HPDE6-E6E7 (cell line): Measurements from ENCODE around the gene SZRD1.

Experiments
- DNase-seq: peaks from one replicate; pipeline ENCODE4 v3.0.0; 2011; ENCODE audit warnings: missing footprints; ENCODE audit errors: extremely low spot score

Gene SZRD1

DNA sequence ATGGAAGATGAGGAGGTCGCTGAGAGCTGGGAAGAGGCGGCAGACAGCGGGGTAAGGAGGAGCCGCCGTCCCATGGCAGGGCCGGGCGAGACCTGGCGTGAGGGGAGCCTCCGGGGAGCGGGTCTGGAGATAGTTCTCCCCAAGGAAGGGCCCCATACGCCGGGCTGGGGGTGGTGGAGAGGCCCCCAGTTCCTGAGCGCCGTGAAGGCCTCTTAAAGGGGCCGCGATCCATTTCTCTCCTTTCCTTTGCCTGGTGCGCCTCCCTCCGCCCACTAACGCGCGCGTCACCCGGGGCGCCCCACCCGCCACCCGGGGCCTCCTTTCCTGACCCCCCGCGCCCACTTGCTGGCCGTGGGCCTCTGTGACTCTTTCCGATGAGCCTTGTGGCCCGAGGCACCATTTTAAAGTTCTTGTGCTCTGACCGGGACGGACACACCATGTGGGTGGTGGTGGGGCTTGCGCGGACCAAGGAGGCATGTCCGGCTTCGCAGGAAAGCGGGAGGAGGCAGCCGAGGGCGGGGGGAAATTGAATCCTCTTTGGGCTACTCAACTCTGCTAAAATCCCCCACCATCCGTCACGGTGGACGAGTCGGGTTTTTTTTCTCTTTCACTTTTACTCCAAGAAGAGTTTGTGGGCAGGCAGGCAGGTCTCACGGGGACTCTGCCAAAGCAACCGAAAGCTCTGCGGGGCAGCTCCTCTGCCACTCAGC is 371 bp downstream of the SZRD1 start:
- DNase-seq = peak; percentile 60

DNA sequence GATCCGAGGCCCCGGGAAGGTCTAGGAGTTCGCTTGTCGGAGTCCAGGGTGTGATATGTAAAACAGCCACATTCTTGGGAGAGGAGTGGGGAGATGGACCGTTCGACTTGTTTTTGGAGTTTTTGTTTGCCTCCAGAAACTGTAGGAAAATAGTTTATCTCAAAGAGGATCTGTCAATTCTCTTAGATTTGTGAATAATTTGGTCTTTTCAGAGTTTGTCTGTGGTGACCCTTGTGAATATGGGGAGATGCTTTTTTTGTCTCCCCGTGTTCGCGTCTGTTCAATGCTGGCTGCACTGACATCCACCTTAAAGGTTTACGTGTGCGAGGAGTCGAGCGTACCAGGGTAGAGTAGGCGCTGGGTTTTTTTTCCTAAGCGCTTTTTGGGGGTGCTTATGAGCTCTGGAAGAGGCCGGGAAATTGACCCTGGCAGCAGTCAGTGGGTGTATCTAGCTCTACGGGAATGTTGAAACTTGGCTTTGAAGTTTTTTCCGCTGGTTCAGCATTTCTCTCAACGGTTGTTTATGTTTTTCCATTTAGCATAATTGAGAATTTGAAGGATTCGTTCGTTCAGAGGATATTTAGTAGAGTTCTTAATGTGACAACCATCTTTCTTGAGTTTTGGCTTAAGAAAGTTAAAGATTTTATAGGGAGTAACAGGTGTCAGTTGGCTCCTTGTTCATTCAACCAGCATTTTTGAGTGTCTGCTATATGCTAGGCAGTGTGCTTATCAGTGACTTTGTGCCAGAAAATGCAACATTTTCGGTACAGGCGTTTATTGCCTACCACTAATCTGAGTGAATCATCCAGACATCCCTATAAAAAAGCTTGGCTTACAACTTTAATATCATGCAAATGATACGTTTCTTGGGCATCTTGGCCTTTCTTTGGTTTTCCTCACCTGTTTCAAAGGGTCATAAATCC is 1.2 kb downstream of the SZRD1 start:
- DNase-seq = no peak

DNA sequence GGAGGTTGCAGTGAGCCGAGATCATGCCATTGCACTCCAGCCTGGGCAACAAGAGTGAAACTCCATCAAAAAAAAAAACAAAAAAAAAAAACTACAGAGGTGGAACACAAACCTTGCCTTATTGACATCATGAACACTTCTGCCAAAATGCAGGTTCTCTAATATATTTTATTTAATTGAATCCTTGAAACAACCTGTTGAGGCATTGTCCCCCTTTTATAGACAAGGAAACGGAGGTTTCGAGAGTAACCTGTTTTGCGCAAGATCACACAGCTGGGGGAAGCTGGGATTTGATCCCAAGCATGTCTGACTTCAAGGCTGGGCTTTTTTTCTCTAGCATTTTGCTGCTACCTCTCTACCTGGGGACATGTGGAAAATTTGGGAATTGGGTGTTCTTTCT is 2.8 kb downstream of the SZRD1 start:
- no peak for DNase-seq

DNA sequence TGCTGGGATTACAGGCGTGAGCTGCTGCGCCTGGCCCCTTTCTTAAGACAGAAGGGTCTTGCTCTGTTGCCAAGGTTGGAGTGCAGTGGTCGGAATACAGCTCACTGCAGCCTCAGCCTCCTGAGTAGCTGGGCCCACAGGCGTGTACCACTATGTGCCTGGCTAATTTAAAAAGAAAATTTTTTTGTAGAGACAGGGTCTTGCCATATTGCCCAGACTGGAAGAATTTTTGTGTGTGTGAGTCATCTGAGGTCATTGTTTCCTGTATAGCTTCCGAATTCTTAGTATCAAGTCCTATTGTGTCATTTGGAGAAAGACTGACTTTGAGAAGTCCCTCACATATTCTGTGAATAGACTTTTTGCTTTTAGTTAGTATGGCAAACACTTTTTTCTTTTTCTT is 4.7 kb downstream of the SZRD1 start:
- no peak for DNase-seq

DNA sequence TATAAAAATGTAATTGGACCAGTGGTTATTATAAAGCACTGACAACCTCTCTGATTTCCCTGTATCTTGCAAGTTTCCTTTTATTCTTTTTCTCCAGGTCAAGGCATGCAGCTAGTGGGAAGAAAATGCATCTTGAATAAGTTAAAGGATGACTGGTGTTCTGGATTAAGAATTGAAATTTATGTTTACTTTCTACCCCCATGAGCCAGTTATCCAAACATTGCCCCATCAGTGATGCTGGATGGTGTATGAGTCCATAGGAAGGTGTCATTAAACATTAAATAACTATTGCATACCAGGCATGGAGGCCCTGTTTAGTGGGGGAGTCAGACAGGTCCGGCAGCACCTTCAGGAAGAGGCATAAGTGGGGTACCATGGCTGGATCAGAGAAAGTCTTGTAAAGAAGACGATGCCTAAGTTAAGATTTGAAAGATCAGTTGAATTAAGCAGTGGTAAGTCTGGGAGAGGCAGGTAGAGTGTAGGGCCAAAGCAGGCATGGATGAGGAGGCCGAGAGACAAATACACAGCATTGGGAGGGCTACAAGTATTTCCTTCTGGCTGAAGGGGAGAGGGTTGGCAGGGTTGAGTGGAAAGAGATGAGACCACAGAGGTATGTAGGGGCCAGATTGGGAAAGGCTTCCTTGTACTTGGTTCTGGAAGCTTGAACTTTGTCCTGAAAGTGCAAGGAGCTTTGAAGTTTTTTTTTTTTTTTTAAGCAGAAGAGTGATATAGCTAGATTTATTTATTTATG is 5.7 kb downstream of the SZRD1 start:
- DNase-seq = no peak

DNA sequence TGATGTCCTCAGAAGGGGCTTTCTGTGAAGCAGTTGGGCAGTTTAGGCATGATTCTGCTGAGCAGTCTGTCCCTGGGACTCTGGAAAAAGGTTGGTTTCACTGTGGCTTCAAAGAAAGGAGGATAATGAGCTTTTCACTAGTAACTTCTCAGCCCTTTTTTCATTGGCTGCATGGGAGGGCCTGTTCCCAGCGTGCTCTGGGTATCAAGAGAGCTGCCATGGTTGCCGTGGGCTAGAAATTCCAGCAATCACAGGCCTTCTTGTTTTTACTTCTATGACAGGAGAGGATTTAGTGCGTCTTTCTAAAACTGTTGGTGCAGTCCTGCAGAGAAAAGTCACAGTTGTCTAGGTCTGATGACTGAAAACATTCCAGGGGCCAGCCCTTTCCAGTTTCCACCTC is 7.2 kb downstream of the SZRD1 start:
- DNase-seq = no peak

DNA sequence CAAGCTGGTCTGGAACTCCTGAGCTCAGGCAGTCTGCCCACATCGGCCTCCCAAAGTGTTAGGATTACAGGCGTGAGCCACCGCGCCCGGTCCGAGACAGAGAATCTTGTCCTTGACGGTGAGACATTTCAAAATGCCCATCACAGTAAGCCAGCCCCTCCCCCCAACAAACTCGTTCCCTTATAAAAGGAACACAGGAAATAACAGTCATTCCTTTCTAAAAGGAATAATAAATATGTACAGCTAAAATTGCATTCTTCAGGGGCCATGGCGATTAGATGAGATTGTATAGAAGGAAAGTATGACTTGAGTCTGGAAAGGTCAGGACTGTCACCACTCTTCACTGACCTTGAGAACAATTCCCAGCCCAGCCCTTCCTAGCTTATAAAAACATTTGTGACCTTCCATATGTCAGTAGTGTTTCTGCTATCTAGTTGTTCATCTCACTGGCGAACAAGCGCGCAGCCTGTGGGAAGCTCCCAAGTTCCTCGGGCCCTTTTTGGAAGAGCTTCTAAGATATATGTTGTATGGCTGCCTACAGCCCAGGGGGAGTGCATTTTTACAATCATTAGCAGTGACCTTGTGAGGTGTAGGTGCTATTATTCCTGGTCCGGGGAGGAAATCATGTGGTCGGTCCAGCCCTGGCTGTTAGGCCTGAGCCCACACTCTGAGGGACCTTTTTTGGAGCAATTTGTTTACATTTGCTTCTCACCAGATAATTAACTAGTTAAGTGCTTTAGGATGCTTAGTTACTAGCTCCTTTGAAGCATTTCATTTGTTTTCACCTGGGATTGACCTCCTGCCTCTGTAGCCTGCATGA is 8.7 kb downstream of the SZRD1 start:
- DNase-seq = no peak

DNA sequence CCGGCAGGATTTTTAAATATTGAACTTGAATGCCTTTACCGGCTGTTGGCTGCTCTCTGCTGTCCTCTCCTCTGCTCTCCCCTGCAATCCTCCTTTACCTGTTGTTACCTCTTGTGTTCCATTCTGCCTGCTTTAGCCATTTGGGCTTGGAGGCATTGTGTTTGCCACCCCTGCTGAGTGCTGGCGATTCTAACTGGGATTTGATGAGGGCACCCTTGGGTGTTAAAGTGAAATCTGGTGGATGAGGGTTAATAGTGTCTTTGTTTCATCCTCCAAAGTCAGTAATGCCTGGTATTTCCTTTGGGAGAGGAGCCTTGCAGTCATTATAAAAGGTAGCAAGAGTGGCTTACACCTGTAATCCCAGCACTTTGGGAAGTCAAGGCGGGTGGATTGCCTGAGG is 9.9 kb downstream of the SZRD1 start:
- no peak for DNase-seq

DNA sequence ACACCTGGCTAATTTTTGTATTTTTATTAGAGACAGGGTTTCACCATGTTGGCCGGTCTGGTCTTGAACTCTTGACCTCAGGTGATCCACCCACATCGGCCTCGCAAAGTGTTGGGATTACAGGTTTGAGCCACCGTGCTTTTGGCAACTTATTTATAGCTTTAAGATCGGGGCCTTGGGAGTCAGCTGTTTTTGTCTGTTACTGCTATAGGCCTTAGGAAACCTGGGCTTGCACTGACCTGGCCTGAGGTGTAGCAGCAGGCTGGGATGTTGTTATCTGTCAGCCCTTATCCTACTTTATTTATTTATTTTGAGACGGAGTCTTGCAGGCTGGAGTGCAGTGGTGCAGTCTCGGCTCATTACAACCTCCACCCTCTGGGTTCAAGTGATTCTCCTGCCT is 11.4 kb downstream of the SZRD1 start:
- no peak for DNase-seq

DNA sequence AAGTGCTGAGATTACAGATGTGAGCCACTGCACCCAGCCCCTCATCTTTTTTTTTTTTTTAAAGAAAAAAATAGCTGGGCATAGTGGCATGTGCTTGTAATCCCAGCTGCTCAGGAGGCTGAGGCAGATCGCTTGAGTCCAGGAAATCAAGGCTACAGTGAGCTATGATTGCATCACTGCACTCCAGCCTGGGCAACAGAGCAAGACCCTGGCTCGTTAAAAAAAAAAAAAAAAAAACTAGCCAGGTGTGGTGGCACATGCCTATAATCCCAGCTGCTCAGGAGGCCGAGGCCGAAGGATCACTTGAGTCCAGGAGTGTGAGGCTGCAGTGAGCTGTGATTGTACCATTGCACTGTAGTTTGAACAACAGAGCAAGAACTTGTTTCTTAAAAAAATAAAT is 13.8 kb downstream of the SZRD1 start:
- no peak for DNase-seq

DNA sequence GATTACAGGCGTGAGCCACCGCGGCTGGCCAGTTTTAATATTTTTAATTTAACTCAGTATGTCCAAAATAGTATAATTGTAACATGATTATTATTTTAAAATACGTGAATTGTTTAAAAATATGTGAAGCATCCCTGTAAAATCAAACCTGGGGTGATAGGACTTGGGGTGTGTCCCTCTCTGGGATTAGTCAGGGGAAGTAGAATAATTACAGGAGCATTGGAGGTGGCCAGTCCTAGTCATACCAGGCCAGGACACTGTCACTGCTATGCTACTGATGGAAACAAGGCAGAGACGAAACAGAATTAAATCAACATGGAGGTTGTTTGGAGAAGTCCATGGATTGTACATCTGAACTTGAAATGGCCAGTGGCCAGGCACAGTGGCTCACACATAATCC is 16.8 kb downstream of the SZRD1 start:
- DNase-seq = no peak

DNA sequence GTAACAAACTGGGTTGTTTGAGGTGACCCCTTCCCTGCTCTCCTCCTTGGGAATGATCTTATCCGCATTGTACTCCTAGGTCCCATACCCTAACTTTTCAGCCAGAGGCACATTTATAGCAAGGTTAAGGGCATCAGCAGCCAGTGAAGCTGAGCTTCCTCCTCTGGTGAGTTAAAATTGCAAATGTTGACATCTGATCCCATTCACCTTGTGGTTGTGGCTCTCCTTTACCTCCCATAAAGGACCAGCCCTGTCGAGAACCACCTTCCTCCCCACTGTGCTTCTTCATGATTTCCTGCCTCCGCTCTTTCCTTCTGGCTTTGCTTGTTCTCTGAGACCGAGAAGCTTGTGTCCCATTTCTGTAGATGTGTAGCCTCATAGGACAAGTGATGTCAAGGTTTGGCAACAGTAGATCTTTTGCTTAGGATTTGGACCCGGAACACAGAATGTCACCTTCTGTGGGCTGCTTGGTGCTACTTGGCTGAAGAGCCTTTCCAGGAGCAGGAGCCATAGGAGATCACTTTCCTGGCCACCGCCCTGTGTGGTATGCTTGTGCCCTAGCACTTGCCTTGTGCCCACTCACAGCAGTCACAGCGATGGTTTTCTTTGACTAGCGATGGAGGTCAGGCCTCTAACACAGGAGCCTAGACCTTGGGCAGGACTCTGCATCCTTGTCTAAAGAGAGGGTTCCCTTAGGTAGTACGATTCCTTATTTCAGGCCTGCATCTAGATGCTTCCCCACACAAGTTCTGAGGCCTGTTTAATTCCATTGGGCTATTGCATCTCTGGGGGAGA is 18.8 kb downstream of the SZRD1 start:
- DNase-seq = no peak

DNA sequence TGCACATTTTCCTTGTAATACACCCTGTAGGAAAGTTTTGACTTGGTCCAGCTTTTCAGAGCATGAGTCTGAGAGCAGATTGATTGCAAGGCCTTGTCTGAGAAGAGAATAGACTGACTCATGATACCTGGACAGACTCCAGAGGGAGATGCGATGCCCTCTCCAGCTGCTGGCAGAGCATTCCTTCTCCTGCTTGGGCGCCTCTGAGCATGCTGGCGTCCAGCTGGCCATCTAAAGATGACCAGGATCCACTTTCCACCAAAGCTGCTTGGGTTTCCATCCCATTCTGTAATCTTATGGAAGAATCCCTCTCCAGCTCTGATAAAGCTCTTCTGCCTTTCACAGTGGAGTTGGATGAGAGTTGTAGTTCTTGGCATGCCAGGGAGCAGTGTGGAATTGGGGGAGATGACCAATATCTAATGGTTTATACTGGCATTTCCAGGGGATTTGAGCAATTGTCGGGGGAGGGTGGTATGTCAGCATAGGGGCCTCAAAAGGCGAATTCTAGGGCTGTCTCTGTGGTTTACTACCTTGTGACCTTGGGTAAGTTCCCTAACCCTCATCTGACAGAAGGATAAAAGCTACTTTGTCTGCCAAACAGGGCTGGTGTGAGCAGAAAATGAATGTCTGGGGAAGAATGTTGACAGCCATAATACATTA is 19.5 kb downstream of the SZRD1 start:
- peak; percentile 69 for DNase-seq

DNA sequence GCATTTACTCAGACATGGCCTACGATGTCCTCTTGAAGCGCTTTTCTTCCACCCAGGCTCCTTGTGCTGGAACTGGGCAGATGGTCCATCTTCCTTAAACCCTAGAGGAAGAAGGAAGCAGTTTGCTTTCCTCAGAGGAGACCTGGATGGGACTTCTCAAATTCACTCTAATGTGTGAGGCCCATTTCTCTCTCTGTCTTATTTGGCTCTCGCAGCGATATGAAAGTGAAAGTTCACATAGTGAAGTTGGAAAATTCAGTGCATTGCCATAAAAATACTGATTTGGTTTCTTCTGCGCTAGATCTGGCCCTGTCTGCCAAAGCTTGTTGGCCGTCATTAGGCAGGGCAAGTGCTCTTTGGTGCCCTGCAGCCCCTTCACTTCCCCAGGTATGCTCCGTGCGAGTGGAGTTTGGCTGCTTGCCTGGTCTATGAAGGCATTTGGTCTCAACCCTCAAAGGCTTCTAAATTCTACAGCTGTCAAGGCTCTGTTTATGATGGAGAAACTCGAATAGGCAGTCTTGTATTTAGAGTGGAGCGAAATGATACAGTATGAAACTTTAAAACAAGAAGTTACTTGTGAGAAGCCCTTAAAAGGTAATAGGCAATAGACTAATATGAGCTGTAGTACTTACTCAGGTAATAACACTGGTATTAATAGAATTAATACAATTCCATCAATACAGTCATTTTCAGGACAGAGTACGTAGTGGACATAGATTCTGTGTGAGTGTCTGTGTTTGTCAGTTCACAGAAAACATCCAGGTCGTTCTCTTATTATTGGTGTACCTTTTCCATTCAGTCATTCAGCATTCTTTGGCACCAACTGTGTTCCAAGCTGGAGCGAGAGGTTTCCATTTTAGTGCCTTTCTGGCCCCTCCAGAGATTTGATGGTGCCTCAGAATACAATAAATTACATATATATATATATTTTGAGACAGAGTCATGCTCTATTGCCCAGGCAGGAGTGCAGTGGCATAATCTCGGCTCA is 20.5 kb downstream of the SZRD1 start:
- DNase-seq = no peak

DNA sequence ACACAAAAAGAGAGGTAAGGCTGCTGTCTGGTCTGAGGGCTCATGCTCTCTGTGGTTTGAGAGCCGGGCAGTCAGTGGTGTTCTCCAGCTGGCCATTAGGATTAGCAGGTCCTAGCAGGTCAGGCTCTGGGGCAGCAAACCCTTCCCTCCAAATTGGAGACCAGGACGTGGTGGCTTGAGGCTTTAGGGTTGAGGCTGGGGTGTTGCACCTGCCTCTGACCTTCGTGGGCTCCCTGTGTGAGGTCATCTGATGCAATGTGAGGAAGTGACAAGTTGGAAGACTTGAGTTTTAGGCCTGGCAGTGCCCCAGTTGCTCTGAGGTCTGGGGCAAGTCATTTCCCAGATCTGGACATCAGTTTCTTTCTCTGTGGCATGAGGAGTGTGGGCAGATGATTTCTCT is 24.4 kb downstream of the SZRD1 start:
- no peak for DNase-seq

DNA sequence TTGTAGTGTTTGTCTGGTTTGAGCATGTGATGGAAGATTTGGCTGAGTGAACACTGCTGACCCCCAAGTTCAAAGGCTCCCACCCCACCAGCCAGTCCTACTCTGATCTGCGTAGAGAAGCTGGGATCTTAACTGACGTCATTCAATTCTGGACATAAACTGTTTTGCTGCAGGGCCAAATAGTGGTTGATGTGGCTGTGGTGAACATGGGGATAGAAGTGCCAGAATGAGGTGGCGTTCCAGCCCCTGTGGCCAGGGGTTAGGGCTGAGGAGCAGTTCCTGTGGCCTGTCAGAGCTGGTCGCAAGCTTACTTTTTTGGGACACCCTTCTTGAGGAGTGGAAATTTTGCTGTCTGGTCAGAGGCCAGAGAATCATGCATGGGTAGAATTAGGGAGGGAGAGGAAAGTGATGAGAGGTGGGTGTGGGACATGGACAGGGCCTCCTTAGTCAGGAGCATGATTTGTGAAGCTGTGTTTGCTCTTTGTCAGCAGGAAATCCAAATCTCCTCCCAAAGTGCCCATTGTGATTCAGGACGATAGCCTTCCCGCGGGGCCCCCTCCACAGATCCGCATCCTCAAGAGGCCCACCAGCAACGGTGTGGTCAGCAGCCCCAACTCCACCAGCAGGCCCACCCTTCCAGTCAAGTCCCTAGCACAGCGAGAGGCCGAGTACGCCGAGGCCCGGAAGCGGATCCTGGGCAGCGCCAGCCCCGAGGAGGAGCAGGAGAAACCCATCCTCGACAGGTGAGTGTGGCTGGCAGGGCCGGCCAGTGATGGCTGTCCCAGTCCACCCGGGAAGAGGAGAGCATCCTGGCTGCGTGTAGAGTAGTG is 25.9 kb downstream of the SZRD1 start:
- no peak for DNase-seq

DNA sequence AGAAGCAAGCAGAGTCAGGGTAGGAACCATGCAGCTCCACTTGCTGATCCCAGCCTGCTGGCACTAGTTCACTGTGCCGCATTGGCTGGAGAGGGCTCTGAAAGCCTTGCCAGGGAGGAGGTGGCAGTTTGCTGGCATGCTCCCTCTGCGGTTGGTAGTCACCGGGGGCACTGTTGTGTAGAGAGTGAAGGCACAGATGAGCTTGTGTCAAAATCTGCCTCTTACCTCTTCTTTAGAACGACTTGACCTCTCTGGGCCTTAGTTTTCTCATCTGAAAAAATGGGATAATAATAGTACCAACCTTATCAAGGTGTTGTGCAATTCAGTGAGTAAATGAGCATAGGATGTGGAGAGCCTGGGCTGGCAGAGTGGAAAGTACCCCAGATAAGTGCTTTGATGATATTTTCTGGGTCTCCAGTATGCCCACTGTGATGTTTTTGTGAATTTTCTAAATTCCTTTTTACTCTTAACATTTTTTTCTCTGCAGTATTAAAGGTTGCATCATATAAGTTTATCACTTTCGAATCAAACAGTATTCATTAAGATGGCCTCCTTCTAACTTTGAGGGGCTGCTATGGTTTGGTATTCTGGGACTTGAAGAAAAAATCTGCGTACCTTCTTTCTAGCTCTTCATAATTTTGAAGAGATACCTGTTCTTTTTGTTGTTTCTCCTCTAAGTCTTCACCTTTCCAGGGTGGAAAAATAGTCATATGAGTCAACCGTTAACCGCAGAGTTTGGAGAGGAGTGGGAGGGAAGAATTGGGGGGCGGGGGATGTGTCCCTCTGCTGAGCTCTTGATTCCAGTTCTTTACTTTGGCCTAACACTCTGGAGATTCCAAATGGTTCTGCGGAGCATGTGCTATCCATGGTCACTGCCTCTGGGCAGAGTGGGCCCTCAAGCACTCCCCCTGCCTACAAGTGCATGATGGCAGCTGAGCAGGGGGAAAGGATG is 26.8 kb downstream of the SZRD1 start:
- DNase-seq = no peak
